Measurements from ENCODE around the gene EPHA5.

The EPHA5 gene

DNA sequence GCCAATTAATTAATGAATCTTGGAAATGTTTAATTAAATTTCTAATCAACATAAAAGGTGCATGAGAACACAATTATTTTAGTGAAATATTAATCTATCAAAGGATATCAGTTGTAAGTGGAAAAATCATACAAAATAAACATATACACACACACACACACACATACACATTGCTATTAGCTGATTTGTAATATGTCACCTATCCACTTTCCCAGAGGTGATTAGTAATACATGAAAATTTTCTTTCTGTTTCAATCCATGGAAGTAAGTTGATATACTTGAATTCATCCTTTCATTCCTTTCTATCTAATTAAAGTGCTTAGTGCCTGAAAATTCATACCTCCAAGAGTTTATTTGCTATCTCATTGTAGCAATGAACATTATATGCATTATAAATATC is 213.7 kb downstream of the EPHA5 start:
- H3K27me3 ChIP-seq (replicated peaks; ENCODE audit: control insufficient read depth, insufficient read depth, low read length), result no peaks in the 10 kb centered on the region
- H3K4me3 ChIP-seq (replicated peaks; ENCODE audit: low read depth, low read length), result no peak overlapping the region
- no peak for DNase-seq (ENCODE audit: extremely low read depth, insufficient read length)
- TF ChIP-seq, protein P1, sequence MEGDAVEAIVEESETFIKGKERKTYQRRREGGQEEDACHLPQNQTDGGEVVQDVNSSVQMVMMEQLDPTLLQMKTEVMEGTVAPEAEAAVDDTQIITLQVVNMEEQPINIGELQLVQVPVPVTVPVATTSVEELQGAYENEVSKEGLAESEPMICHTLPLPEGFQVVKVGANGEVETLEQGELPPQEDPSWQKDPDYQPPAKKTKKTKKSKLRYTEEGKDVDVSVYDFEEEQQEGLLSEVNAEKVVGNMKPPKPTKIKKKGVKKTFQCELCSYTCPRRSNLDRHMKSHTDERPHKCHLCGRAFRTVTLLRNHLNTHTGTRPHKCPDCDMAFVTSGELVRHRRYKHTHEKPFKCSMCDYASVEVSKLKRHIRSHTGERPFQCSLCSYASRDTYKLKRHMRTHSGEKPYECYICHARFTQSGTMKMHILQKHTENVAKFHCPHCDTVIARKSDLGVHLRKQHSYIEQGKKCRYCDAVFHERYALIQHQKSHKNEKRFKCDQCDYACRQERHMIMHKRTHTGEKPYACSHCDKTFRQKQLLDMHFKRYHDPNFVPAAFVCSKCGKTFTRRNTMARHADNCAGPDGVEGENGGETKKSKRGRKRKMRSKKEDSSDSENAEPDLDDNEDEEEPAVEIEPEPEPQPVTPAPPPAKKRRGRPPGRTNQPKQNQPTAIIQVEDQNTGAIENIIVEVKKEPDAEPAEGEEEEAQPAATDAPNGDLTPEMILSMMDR (IDR thresholded peaks at IDR 0.05; ENCODE audit: insufficient read depth, low read length, poor library complexity, severe bottlenecking), result no peak
- no peaks in the 10 kb centered on the region for H3K36me3 ChIP-seq (ENCODE audit: control insufficient read depth, insufficient read depth, low read length)

DNA sequence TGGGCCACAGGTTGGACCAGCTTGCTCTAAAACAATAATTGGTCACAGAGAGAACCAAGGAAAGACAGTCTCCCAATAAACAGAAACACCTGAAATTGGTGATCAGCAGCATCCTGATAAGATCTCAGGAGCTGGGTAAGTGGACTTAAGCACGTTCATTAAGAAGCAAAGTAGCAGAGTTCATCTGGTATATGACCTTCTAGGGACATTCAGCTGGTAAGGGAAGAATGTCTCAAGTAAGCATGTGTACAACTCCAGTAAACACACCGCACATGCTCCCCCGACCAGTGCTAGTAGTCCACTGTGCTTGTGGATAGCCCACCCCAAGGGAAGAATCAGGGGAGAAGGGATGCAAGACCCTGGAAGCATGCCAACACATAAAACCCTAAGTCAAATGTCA is 216.9 kb downstream of the EPHA5 start:
- Histone ChIP-seq H3K27me3 (replicated peaks; ENCODE audit: control insufficient read depth, insufficient read depth, low read length) (no peaks in the 10 kb centered on the region), H3K36me3 (ENCODE audit: control insufficient read depth, insufficient read depth, low read length) (no peaks in the 10 kb centered on the region), H3K4me3 (replicated peaks; ENCODE audit: low read depth, low read length) (no peak overlapping the region)
- no peak for DNase-seq (ENCODE audit: extremely low read depth, insufficient read length)
- TF ChIP-seq, protein P1 (IDR thresholded peaks at IDR 0.05; ENCODE audit: insufficient read depth, low read length, poor library complexity, severe bottlenecking), result no peak

DNA sequence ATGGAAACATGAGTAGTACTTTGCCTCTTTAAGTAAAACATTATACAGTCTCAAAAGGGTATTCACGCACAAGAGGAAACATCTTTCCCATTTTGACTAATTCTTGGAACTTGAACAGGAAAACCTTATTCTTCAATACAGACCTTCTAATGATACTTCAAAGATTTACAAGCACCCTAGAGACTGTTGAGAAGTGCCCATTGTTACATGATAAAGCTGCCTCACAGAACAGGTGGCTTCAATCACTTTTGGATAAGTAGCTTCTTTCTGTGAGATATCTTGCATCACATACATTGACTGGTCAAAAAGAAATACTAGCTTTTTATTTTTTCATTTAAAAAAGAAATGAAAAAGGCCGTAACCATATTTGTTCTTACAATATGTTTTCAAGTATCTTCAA is 219.4 kb downstream of the EPHA5 start:
- H3K36me3 ChIP-seq (ENCODE audit: control insufficient read depth, insufficient read depth, low read length), result no peaks in the 10 kb centered on the region
- no peaks in the 10 kb centered on the region for H3K27me3 ChIP-seq (replicated peaks; ENCODE audit: control insufficient read depth, insufficient read depth, low read length)
- TF ChIP-seq, protein P1 (IDR thresholded peaks at IDR 0.05; ENCODE audit: insufficient read depth, low read length, poor library complexity, severe bottlenecking), result no peak
- no peak for DNase-seq (ENCODE audit: extremely low read depth, insufficient read length)
- no peak overlapping the region for H3K4me3 ChIP-seq (replicated peaks; ENCODE audit: low read depth, low read length)

DNA sequence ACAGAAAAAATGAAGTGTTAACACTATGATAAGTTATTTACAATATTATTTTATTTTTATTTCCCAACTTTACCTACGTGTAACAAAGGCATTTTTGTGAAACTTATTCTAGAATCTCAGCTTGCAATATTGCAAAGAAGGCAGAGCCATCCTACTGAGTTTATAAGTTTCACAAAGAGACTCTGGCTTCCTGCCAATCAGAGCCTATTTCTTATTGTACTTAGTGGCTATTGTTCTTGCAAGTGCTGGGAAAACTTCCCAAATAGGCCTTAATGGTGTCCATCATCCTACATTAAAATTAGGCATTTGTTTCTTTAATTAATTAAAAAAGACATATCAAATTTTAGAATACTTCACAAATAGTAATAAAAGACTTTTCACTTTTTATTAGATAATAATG is 233.2 kb downstream of the EPHA5 start:
- no peak overlapping the region for H3K4me3 ChIP-seq (replicated peaks; ENCODE audit: low read depth, low read length)
- H3K27me3 ChIP-seq (replicated peaks; ENCODE audit: control insufficient read depth, insufficient read depth, low read length), result no peaks in the 10 kb centered on the region
- TF ChIP-seq, protein P1 (IDR thresholded peaks at IDR 0.05; ENCODE audit: insufficient read depth, low read length, poor library complexity, severe bottlenecking), result no peak
- DNase-seq (ENCODE audit: extremely low read depth, insufficient read length), result no peak
- H3K36me3 ChIP-seq (ENCODE audit: control insufficient read depth, insufficient read depth, low read length), result no peaks in the 10 kb centered on the region

DNA sequence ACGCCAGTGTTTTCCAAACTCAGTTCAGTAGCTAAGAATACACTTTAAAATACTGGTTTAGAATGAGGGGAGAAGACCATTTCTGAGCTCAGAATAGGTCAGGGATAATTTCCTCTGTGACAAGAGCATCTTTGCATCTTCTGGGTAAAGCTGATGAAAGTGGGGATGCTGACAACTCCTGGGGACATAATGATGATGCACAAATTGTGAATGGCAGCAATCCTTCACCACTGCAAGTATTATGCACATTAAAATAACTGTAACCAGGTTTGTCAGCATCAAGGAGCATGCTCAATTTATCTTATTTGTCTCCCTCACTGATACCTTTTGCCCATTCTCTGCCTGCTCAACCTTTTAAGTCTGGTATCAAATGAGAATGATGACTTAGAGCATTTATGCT is 248.2 kb downstream of the EPHA5 start:
- DNase-seq (ENCODE audit: extremely low read depth, insufficient read length), result no peak
- no peak overlapping the region for H3K4me3 ChIP-seq (replicated peaks; ENCODE audit: low read depth, low read length)
- no peaks in the 10 kb centered on the region for H3K36me3 ChIP-seq (ENCODE audit: control insufficient read depth, insufficient read depth, low read length)
- no peaks in the 10 kb centered on the region for H3K27me3 ChIP-seq (replicated peaks; ENCODE audit: control insufficient read depth, insufficient read depth, low read length)
- TF ChIP-seq, protein P1 (IDR thresholded peaks at IDR 0.05; ENCODE audit: insufficient read depth, low read length, poor library complexity, severe bottlenecking), result no peak

DNA sequence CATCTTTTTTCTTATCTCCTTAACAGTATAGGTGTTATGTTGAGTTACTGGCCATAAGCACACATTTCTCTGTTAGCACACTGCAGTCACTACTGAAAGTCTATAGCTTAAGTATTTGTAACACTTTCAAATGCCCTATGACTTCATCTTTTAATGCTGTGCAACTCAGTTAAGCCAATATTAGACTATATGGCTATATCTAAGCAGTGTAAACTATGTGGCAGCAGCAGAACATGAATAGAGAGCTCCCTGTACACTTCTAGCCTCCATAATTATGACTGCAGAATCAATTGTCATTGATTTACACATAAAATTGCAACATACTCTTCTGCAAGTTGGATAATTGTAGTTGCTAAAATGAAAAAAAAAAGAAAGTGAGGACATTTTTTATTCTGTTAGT is 250.3 kb downstream of the EPHA5 start:
- TF ChIP-seq, protein P1 (IDR thresholded peaks at IDR 0.05; ENCODE audit: insufficient read depth, low read length, poor library complexity, severe bottlenecking), result no peak
- DNase-seq (ENCODE audit: extremely low read depth, insufficient read length), result no peak
- H3K27me3 ChIP-seq (replicated peaks; ENCODE audit: control insufficient read depth, insufficient read depth, low read length), result no peaks in the 10 kb centered on the region
- no peak overlapping the region for H3K4me3 ChIP-seq (replicated peaks; ENCODE audit: low read depth, low read length)
- no peaks in the 10 kb centered on the region for H3K36me3 ChIP-seq (ENCODE audit: control insufficient read depth, insufficient read depth, low read length)

Data from GM06990 (cell line).